Left ventricle myocardium superior (tissue), 1 donor: ENCODE measurements around the gene FAR1. TPM values are rescaled to one million over a fixed set of nuclear protein-coding genes. Genes with fewer than 3 reads are reported as not detected.
"Not testable (repeated sequence)": the region's sequence is repeated elsewhere in the genome, so short reads cannot be mapped to it uniquely, and the experiment has no call there.

ENCODE experiments used
- ATAC-seq: fragments of 200-7000 bp; cut with Tn5 transposase; one replicate; pipeline ENCODE4 v1.9.1; 2020; ENCODE audit warnings: mild to moderate bottlenecking, moderate library complexity
- DNase-seq: peaks from one replicate; pipeline ENCODE4 v3.0.0-alpha.2; 2020
- intact Hi-C: fragments of 100-400 bp; cut with micrococcal nuclease; formaldehyde crosslinking; loops from one replicate; pipeline ENCODE4 v1.11.0; 2022
- total RNA-seq: library from RNA; stranded (reverse); fragmentation: NEBNext Ultra II Directional; extraction: Animal tissue kit (Norgen Biotek cat#: 25700); gene quantifications from one replicate; pipeline ENCODE4 v1.2.1, GENCODE V29; 2021
- donor health status: DM: no; HTN: yes; CAD: no; lungs with severe emphysema.

FAR1 gene
- total RNA-seq, 1 donor from 2014 or later = 37.0 TPM

DNA sequence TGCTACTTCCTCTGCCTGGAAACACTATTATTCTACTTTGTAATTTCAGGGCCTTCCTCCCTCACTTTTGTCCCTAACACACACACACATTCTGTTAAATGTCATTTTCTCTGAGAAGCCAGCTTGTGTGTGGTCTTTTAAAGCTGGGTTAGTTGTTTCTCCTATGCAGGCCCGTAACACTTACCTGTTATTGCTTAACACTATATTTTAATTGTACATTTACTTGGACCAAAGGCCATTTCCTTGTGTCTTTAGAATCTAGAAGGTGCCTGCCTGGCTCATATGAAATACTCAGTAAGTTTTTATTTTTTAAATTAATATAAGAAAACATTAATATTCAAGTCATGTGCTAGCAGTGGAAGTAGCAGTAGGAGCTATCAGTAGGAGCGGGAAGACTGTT lies 30.6 kb downstream of the FAR1 start:
- intact Hi-C loops = no loop called here

DNA sequence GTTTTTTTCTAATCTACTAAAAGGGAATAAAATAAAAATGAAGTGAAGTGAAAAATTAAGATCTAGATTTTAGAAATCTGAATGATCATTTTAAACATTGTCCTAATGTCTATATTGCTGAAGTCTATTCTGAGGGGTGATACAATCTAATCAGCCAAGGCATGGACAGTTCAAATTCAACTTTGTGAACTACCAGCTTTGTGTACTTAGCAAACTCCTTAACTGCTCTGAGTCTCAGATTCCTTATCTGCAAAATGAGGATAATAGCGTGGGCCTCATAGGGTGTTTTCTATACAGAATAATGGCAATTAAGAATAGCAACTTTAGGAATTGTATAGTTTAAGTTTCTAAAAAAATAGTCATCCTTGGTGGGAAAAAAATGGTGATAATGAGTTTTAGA lies 31.4 kb downstream of the FAR1 start:
- ATAC-seq = no peak
- DNase-seq = no peak
- intact Hi-C loops = no loop called here

More for the DNA sequence above, 30.6 kb downstream of the FAR1 start:
- DNase-seq (no peak), ATAC-seq (no peak)

DNA sequence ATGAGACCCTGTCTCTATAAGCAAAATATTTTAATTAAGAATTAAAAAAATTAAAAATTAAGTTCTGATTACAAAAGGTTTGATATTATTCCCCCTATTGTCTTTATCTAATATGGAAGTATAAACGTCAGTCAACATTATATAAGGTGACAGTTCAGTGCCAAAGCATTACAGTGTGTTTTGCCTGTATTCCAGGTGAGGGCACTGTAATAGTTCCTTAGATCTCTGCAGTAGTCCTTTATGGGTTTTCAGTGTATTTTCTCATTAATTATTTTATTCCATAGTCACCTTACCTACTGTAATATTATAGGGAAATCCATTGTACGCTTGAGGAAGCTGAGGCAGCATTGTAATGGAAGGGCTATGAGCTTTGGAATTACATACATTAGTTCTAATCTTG lies 33.0 kb downstream of the FAR1 start:
- ATAC-seq (no peak), DNase-seq (no peak)
- intact Hi-C loops = no loop called here

DNA sequence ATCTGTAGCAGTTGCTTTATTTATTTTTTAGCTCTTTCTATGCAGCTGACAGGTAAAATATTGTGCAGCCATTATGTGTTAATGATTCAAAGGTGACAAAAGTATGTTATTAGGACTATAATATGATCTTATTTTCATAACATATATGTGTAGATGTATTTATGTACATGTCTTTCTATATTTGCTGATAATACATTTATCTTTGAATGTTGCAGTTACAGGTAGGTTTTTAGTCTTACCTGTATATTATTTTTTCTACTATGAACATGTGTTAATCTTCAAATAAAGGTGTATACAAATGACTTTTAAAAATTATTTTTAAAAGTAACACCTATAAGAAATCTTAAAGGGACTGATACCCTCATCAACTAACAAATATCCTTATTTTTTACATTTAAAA lies 33.6 kb downstream of the FAR1 start:
- intact Hi-C loops = no loop called here
- ATAC-seq (no peak), DNase-seq (no peak)

DNA sequence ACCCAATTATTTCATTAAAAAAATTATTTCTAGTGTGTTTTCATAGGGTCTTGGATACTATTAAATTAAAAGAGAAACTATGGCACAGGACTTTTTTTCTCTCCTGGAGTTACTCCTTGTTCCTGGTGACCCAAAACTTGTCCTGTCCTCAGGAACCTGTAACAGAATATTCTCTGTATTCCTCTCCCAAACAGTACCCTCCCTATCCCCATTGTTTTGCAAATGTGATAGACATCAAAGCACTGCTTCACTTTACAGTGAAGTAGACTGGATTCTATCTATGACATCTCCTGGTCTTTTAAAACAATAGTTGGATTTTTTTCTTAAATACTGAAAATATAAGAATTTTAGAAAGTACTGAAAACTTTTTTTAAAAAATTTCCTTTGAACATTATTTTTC lies 37.2 kb downstream of the FAR1 start:
- DNase-seq (no peak), ATAC-seq (no peak)
- intact Hi-C loops = no loop called here

DNA sequence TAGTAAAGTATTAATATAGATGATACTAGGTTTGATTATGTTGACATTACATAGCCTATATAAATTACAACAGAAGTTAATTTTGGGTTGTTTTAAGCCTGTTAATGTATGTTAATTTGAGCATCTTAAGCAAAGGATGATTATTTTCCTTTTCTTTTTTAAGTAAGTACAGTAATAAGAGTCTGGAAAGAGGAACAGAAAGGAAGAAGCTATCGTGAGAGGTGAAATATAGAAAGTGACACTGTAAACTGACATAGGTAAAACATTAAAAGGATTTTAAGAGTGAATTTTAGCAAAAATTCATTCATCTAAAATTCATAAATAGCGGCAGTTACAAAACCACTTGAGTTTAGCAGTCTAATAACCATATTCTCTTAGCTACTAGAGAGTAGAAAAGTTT lies 45.5 kb downstream of the FAR1 start:
- no peak for DNase-seq
- intact Hi-C loops = no loop called here
- ATAC-seq = no peak

DNA sequence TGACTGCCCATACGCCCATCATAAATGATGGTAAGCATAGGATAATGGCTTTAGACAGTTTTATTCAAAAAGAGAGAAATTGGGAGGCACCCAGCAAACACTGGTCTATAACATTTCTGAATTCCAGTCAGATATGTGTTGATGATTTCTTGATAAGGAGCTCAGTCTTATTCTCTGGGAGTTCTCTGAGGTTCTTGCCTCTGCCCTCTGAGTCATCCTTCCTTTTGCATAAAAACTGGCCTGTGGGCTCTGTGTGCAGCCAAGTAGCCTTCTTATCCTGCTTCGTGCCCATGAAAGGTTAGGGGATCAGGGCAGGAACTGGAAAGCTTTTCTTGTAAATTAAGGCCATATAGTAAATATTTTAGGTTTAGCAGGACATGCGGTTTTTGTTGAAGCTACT lies 48.9 kb downstream of the FAR1 start:
- intact Hi-C loops = no loop called here
- ATAC-seq = no peak
- no peak for DNase-seq

DNA sequence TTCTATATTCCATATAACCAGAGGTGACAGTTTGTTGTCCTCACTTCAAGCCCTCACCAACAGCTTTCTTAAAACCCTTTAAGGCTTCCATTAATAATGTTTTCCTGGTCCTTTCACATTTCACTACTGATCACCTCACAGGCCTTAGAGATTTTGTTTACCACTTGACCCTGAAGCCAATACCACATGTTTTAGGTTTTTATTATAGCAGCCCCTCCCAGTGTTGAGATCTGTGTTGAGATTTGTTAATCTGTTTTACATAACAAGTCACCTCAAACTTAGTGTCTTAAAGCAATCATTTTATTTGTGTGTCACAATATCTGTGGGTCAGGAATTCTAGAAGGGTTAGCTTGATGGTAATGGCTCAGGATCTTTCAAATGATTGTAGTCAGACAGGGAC lies 49.9 kb downstream of the FAR1 start:
- ATAC-seq = no peak
- DNase-seq = no peak
- intact Hi-C loops = no loop called here

DNA sequence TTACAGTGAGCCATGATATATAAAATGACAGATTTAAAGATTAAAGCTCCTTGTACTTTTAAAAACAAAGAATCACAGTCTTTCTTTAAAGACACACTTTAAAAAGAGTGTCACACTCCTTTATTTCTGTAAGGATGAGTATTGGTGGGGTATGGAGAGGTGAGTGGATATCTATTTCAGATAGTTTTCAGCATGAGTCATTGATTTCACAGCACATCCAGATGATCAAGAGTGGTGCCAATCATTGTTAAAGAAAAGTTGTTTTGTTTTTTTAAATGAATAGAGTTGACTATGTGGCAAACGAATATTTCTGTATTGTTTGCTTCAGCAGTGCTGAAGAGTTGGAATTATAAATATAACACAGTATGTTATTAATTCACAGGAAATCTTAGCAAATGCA lies 52.5 kb downstream of the FAR1 start:
- ATAC-seq = no peak
- intact Hi-C loops = no loop called here
- no peak for DNase-seq

DNA sequence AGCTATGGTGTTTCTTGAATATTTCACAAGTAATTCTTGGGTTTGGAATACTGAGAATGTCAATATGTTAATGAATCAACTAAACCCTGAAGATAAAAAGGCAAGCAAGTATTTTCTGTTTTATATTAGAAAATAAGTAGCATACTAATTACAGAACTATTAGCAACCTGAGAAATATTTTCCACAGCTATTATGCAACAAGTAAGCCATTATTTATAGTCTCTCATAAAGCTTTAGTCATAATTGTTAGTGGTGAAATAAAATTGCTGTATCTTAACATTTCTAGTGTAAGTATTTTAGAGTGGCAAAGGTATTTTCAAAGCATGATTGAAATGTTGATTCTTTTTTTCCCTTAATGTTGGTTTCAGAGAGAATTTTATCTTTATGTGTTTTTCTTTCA lies 53.3 kb downstream of the FAR1 start:
- intact Hi-C loops = no loop called here
- no peak for ATAC-seq
- DNase-seq = no peak

DNA sequence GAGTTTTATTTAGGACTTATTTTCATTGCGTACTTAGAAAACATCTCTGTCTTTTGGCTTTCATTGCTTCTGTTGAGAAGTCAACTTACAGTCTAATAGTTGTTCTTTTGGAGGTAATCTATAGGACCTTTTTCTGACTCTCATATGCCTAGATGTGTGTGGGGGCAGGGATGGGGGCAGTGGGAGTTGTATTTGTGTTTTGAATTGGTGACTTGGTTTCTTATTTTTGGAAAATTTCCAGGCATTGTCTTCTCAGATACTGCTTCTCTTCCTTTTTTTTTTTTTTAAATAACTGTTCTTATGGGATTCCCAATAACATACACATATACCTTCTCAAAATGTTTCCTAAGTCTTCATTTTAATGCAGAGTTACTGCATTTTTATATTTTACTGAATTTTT lies 58.0 kb downstream of the FAR1 start:
- intact Hi-C loops = no loop called here
- ATAC-seq (no peak), DNase-seq (no peak)

DNA sequence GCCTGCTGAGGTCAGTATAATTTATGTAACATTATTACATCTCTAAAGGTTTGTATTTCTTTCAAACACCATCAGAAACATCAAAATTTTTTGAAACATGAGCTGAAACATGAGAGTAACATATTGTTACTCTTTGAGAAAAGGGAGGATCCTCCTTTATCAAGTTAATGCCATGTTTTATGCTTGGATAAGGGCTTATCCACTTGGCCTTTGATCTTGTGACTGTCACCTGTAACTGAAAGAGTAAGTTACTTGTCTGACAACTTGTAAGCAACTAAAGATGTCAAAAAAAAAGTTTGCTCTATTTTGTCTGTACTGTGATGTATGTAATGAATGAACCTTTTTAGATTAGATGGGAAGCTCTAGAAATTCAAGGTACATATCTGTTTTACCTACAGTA lies 59.6 kb downstream of the FAR1 start:
- DNase-seq (no peak), ATAC-seq (no peak)
- intact Hi-C loops = no loop called here

DNA sequence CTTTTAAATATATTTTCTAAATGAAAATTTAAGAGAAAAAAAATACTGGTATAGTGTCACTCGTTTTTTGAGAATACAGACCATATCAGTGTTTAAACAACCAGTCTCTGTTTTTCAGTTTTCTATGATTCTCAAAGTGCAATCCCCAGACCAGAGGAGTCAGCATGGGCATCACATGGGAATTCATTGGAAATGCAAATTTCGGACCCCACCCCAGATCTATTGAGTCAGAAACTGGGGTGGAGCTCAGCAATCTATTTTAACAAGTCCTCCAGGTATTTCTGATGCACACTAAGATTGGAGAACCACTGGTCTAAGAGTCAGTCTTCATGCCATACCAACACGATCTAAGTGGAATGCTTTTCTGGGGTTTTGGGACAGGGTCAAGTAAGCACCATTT lies 66.1 kb downstream of the FAR1 start:
- intact Hi-C loops = no loop called here
- DNase-seq = no peak
- no peak for ATAC-seq

DNA sequence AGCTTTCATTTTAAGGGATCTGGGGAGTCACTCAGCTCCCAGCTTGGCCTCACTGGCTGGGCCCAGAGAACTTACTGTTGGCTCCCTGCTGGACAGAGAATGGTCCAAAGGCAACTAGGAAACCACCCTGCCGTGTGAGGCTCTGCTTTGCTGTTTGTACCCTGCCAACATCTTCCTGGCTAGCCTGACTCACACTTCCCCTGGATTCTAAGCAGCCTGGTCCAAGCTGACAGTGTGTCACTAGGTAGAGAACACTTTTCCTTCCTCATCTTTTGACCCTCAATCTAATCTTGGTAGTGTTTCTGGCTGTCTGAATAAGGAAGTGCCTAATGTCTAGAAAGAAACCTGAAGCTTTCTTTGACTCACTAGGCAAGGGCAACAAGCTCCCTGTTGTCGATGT lies 76.7 kb downstream of the FAR1 start:
- DNase-seq (no peak), ATAC-seq (no peak)
- intact Hi-C loops = no loop called here

DNA sequence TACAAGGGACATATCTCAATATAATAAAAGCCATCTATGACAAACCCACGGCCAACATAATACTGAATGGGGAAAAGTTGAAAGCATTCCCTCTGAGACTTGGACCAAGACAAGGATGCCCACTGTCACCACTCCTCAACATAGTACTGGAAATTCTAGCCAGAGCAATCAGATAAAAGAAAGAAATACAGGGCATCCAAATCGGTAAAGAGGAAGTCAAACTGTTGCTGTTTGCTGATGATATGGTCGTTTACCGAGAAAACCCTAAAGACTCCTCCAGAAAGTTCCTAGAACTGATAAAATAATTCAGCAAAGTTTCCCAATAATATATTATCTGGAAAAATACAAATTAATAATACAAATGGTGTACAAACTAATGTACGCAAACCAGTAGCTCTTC lies 84.8 kb downstream of the FAR1 start:
- ATAC-seq, DNase-seq: not testable (repeated sequence)

DNA sequence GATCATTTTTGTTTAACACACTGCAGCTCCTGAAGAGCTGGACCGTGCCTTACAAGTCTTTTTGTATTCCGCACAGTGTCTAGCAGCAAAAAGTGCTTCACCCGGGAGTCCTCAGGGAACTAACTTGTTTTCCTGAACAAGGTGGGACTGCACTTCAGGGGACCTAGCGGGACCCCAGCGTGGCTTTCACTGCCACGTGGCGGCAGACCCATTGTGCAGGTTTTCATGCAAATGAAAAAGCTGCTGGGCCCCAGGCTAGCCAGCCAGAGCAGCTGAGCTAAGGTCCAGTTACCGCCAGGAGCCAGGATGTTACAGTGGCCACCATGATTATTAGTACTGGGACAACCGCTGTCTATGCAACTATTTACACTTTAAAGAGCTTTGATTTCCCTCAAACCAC lies 90.6 kb downstream of the FAR1 start:
- intact Hi-C loops = no loop called here
- DNase-seq (no peak), ATAC-seq (no peak)

More for the DNA sequence above, 84.8 kb downstream of the FAR1 start:
- intact Hi-C loops = not testable (repeated sequence)

DNA sequence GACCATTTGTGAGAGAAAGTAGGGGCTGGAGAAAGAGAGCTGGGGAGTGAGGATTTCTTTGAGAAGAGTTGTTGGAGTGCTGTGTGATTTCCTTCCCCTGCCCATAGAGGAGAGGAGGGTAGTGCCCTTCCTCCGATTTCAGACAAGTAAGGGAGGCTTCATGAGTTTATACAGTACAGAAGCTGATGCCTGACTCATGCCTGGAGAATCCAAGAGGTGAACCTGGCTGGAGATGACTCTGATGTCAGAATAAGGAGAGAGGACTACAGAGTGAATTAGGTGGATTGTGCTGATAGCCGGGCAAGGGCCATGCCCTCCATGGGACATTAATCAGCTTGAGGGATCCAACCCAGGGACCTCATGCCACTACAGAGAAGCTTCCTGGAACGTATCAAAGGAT lies 91.6 kb downstream of the FAR1 start:
- intact Hi-C loops = no loop called here
- ATAC-seq = no peak
- DNase-seq = no peak

DNA sequence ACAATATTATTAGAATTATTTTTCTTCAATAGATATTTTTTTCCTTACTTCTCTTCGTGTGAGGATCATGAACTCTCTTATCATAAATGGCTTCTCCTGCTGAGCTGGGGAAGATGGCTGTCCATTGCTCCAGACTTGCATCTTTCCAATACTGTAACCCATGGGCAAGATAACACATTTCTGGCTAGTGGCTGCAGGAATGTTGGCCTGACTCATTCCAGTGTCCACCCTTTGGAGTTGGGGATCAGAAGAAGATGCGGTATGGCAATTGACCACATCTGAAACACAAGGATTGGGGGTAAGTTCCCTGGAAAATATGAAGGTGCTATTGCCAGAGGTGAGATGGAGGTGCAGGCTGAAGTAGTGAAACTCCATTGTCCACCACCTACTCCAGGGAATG lies 92.8 kb downstream of the FAR1 start:
- DNase-seq (no peak), ATAC-seq (no peak)
- intact Hi-C loops = no loop called here

DNA sequence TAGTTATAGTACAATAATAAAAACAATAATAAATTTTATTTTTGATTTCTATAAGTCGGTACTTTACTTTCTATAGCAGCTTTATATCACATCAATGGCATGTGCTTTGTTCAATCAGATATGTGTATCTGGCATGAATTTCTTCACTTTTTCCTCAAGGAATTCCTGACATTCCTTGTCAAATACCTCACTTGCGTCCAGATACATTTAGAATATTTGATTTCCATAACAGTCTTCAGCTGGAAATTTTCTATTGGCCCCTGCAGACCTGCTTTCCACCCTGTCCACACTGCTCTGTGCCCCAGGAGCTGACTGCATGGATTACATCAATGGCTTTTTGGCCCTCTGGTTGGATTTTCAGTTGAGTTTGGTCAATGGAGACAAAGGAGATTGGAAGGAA lies 93.2 kb downstream of the FAR1 start:
- DNase-seq = no peak
- intact Hi-C loops = no loop called here
- no peak for ATAC-seq

DNA sequence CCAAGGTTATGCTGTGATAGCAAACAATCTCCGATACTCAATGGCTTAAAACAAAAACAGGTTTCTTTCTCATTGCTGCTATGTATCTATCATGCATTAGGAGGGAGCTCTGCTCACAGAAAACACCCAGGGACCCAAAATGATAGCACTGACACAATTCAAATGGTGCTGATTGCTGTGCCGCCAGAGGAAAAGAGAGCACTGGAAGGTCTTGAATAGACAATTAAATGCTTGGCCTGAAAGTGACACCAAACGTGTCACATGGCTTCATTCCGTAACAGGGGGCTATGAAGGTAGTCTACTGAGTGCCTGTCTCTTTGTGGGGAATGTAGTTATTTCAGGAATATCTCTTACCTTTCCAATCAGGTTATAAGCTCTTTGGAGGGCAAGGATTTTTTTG lies 94.2 kb downstream of the FAR1 start:
- intact Hi-C loops = no loop called here
- no peak for DNase-seq
- no peak for ATAC-seq

DNA sequence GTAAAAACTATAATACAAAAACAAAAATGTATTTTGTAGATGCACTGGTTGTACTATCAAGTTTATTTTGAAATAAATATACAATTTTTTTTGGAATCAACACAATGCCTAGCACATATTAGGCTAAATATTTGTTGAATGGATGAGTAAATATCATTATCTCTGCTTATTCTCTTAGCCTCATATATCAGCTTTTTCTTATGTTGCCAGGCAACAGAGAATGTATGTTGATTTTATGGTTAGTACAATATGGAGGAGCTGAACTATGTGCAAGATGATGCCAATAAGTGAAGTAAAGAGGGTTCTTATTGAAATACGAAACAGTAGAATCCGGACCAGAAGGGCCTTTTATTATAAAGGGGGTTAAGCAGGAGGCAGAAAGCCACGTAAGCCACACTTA lies 94.9 kb downstream of the FAR1 start:
- ATAC-seq = no peak
- DNase-seq = no peak
- intact Hi-C loops = no loop called here

DNA sequence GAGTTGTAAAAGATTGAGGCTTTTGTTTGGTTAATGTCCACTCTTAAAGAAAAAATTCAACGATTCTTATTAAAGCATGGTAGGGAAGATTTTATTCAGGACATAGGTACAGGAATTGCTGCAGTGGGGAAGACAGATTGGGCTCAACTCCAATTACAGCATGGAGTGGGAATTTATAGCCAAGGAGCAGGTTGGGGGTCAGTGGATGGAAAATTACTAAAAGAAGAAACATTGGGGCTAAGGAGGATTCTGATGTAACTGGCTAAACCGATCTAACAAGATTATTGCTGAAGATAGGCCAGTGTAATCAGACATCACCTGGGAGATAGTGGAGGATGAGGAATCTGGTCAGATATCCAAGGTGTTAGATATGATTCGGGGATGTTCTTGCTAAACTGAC lies 97.4 kb downstream of the FAR1 start:
- intact Hi-C loops = no loop called here
- ATAC-seq (no peak), DNase-seq (no peak)

DNA sequence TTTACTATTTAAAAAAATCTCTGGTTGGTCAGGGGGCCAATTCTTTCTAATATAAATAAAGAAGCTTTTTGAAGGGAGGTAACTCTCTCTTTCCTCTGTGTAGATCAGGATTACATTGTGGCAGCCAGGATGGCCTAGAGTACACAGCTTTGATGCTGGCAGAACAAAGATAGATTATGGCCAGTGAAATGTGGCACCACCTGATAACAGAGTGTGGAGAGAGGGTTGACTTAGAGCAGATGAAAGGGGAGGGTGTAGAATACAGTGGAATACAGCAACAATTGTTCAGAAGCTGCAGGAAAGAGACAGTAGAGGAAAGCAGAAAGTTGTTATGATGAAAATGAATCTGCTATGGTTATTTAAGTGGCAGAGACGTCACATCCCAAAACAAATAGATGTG lies 99.0 kb downstream of the FAR1 start:
- intact Hi-C loops = no loop called here
- ATAC-seq = no peak

More for the DNA sequence above, 99.0 kb downstream of the FAR1 start:
- no peak for DNase-seq
